ENCODE data around the gene SLC35E1.

DNA sequence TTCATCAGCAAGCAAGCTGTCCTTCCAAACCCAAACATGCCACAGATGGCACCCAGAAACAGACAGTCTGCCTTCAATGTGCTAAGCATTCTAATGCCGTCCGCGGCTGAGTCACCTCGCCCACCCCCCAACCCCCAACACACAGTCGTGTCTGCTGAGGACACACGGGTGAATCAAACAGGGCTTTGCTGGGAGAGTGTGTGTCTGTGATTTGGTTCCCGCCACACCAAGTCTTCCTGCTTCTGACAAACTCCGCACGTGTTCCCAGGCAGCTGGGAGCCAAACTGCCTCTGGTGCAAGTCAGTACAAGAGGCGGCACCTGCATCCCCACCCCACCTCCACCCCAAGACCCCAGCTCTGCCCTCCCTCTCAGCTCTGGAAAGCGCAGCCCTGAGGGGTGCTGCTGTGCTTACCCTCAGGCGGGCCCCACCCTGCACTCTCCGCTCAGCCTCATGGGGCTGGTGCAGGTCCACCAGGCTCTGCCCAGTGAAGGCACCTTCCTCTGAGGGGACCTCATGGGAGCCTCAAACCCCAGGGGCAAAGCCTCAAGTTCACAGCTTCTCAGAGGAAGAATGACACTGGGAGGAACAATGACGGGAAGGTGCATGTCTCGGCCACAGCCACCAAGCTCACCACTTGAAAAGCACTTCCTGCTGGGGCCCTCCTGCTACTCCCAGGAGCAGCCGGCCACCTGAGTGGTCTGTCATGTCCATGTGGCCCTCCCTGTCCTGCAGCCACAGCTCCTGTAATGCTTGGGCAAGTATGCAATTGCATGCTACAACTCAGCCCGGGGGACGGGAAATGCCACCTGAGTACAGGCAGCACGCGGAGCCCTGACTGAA, 15.0 kb upstream of the SLC35E1 start:
- no peak for TF ChIP-seq POLR2A (IDR thresholded peaks at IDR 0.05)
- TF ChIP-seq, protein P1, sequence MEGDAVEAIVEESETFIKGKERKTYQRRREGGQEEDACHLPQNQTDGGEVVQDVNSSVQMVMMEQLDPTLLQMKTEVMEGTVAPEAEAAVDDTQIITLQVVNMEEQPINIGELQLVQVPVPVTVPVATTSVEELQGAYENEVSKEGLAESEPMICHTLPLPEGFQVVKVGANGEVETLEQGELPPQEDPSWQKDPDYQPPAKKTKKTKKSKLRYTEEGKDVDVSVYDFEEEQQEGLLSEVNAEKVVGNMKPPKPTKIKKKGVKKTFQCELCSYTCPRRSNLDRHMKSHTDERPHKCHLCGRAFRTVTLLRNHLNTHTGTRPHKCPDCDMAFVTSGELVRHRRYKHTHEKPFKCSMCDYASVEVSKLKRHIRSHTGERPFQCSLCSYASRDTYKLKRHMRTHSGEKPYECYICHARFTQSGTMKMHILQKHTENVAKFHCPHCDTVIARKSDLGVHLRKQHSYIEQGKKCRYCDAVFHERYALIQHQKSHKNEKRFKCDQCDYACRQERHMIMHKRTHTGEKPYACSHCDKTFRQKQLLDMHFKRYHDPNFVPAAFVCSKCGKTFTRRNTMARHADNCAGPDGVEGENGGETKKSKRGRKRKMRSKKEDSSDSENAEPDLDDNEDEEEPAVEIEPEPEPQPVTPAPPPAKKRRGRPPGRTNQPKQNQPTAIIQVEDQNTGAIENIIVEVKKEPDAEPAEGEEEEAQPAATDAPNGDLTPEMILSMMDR (IDR thresholded peaks at IDR 0.05) = no peak

Data from heart left ventricle (tissue), 13 donors.